Lung microvascular endothelial cell (primary cell): Measurements from ENCODE around the gene DSC1. TPM values are rescaled to one million over a fixed set of nuclear protein-coding genes. Genes with fewer than 3 reads are reported as not detected.
"Not testable (repeated sequence)": the region's sequence is repeated elsewhere in the genome, so short reads cannot be mapped to it uniquely, and the experiment has no call there.

Experiments
- DNase-seq, 2 donors: peaks; one replicate each; pipeline versions ENCODE4 v3.0.0 to v3.0.0-alpha.2; 2010; ENCODE audit warnings: low read depth in 2 of 2
- total RNA-seq: library from RNA; depleted of rRNA; stranded (reverse); fragments of >200 nt; gene quantifications from 2 replicates; pipeline ENCODE4 v1.2.1, GENCODE V29; 2014

Gene DSC1
- total RNA-seq, 1 donor from 2014 or later, result under 0.01 TPM

GRCh38 chr18:31176531-31176930 lies 13.9 kb upstream of the DSC1 start:
- DNase-seq, result no peak

GRCh38 chr18:31171144-31171839 lies 8.6 kb upstream of the DSC1 start:
- DNase-seq, result no peak

GRCh38 chr18:31170335-31170734 lies 7.7 kb upstream of the DSC1 start:
- DNase-seq, result no peak

GRCh38 chr18:31162419-31162793 lies 250 bp downstream of the DSC1 start:
- DNase-seq, result no peak

GRCh38 chr18:31161757-31162418 lies 768 bp downstream of the DSC1 start:
- DNase-seq, result no peak

GRCh38 chr18:31156821-31157763 lies 5.6 kb downstream of the DSC1 start:
- no peak for DNase-seq

GRCh38 chr18:31155498-31155897 lies 7.2 kb downstream of the DSC1 start:
- no peak for DNase-seq

- DNase-seq, result peak in 1 of 2 donors; percentile 7
Observed at GRCh38 chr18:31154181-31154580, 8.5 kb downstream of the DSC1 start.

- no peak for DNase-seq
Observed at GRCh38 chr18:31149351-31149750, 13.3 kb downstream of the DSC1 start.

GRCh38 chr18:31148600-31148999 lies 14.1 kb downstream of the DSC1 start:
- DNase-seq, result no peak

GRCh38 chr18:31146809-31147208 lies 15.8 kb downstream of the DSC1 start:
- DNase-seq, result no peak

- no peak for DNase-seq
Observed at GRCh38 chr18:31143025-31143424, 19.6 kb downstream of the DSC1 start.

- no peak for DNase-seq
Observed at GRCh38 chr18:31138709-31139108, 23.9 kb downstream of the DSC1 start.

GRCh38 chr18:31134988-31135529 lies 27.6 kb downstream of the DSC1 start:
- no peak for DNase-seq

- no peak for DNase-seq
Observed at GRCh38 chr18:31129398-31130115, 33.1 kb downstream of the DSC1 start.

- no peak for DNase-seq
Observed at GRCh38 chr18:31125878-31126277, 36.8 kb downstream of the DSC1 start.

GRCh38 chr18:31123125-31123524 lies 39.5 kb downstream of the DSC1 start:
- DNase-seq, result not testable (repeated sequence)

GRCh38 chr18:31120594-31120993 lies 42.1 kb downstream of the DSC1 start:
- DNase-seq, result no peak

GRCh38 chr18:31116853-31117595 lies 45.6 kb downstream of the DSC1 start:
- no peak for DNase-seq

GRCh38 chr18:31112804-31113203 lies 49.9 kb downstream of the DSC1 start:
- DNase-seq, result no peak

GRCh38 chr18:31105733-31106132 lies 56.9 kb downstream of the DSC1 start:
- no peak for DNase-seq
